Measurements from ENCODE around the gene LMNTD1.

The LMNTD1 gene

GRCh38 chr12:25459541-25459951, 93.5 kb downstream of the LMNTD1 start:
- H3K36me3 ChIP-seq: no peaks in the 10 kb centered on the region
- no peaks in the 10 kb centered on the region; the same call in 1 of the 2 replicates for H3K9me3 ChIP-seq
- H3K4me3 ChIP-seq (ENCODE audit: low read depth, low read length): no peak overlapping the region
- no peaks in the 10 kb centered on the region for H3K27me3 ChIP-seq
- TF ChIP-seq CTCF (IDR thresholded peaks at IDR 0.05; ENCODE audit: low read depth, low read length): no peak
- peak; percentile 71 for DNase-seq
- peaks cover 14% of the 10 kb centered on the region for H3K4me1 ChIP-seq

- Histone ChIP-seq H3K4me3 (ENCODE audit: low read depth, low read length) (peak overlapping the region; percentile 18; the same call in 1 of the 2 replicates), H3K27me3 (no peaks in the 10 kb centered on the region), H3K4me1 (peaks cover 14% of the 10 kb centered on the region), H3K9me3 (no peaks in the 10 kb centered on the region; the same call in 1 of the 2 replicates), H3K36me3 (no peaks in the 10 kb centered on the region)
- TF ChIP-seq CTCF (IDR thresholded peaks at IDR 0.05; ENCODE audit: low read depth, low read length): no peak
- DNase-seq: peak; percentile 65
Observed at GRCh38 chr12:25458047-25458552, 95.0 kb downstream of the LMNTD1 start.

- no peak for TF ChIP-seq CTCF (IDR thresholded peaks at IDR 0.05; ENCODE audit: low read depth, low read length)
- no peaks in the 10 kb centered on the region for H3K27me3 ChIP-seq
Observed at GRCh38 chr12:25456474-25456873, 96.6 kb downstream of the LMNTD1 start.

GRCh38 chr12:25455696-25456095, 97.4 kb downstream of the LMNTD1 start:
- Histone ChIP-seq H3K4me1 (peaks cover 14% of the 10 kb centered on the region), H3K4me3 (ENCODE audit: low read depth, low read length) (no peak overlapping the region), H3K27me3 (no peaks in the 10 kb centered on the region), H3K36me3 (no peaks in the 10 kb centered on the region), H3K9me3 (no peaks in the 10 kb centered on the region; the same call in 1 of the 2 replicates)
- no peak for TF ChIP-seq CTCF (IDR thresholded peaks at IDR 0.05; ENCODE audit: low read depth, low read length)
- DNase-seq: no peak

More at GRCh38 chr12:25456474-25456873, 96.6 kb downstream of the LMNTD1 start:
- H3K36me3 ChIP-seq: no peaks in the 10 kb centered on the region
- no peak for DNase-seq
- no peak overlapping the region for H3K4me3 ChIP-seq (ENCODE audit: low read depth, low read length)
- H3K9me3 ChIP-seq: no peaks in the 10 kb centered on the region; the same call in 1 of the 2 replicates
- H3K4me1 ChIP-seq: peaks cover 14% of the 10 kb centered on the region

- H3K4me1 ChIP-seq: no peaks in the 10 kb centered on the region
- no peaks in the 10 kb centered on the region for H3K9me3 ChIP-seq
- H3K4me3 ChIP-seq (ENCODE audit: low read depth, low read length): no peak overlapping the region
- H3K27me3 ChIP-seq: no peaks in the 10 kb centered on the region
- H3K36me3 ChIP-seq: no peaks in the 10 kb centered on the region
- DNase-seq: no peak
- TF ChIP-seq CTCF (IDR thresholded peaks at IDR 0.05; ENCODE audit: low read depth, low read length): no peak
Observed at GRCh38 chr12:25449007-25449406, 104.1 kb downstream of the LMNTD1 start.

- no peaks in the 10 kb centered on the region for H3K9me3 ChIP-seq
- TF ChIP-seq CTCF (IDR thresholded peaks at IDR 0.05; ENCODE audit: low read depth, low read length): no peak
Observed at GRCh38 chr12:25447046-25447445, 106.0 kb downstream of the LMNTD1 start.

More at GRCh38 chr12:25447046-25447445, 106.0 kb downstream of the LMNTD1 start:
- Histone ChIP-seq H3K27me3 (no peaks in the 10 kb centered on the region), H3K36me3 (no peaks in the 10 kb centered on the region), H3K4me1 (no peaks in the 10 kb centered on the region), H3K4me3 (ENCODE audit: low read depth, low read length) (no peak overlapping the region)
- DNase-seq: no peak
